ENCODE measurements around the gene MPPE1. TPM values are rescaled to one million over a fixed set of nuclear protein-coding genes. Genes with fewer than 3 reads are reported as not detected.

MPPE1 gene
- polyA plus RNA-seq, 1 donor from 2014 or later, result 53.4 TPM

DNA sequence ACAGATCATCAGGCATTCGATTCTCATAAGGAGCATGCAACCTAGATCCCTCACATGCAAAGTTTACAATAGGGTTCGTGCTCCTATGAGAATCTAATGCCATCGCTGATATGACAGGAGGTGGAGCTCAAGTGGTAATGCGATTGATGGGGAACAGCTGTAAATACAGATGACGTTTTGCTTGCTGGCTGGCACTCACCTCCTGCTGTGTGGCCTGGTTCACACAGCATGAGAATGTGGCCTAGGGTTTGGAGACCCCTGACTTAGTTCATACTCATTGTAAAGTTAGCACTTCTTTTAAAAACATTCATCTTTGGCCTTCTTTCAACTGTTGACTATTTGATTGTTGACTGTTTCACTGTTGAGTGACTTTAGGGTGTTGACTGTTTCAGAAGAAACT, 65.6 kb downstream of the MPPE1 start:
- no peak for TF ChIP-seq POLR2AphosphoS5 (IDR thresholded peaks at IDR 0.05)
- TF ChIP-seq TAF1 (IDR thresholded peaks at IDR 0.05; ENCODE audit: low read depth), result no peak
- no peak for TF ChIP-seq EZH2 (IDR thresholded peaks at IDR 0.05; ENCODE audit: borderline replicate concordance, insufficient read depth, low read length, poor library complexity, severe bottlenecking)
- TF ChIP-seq MXI1 (conservative IDR thresholded peaks at IDR 0.05; ENCODE audit: poor library complexity, severe bottlenecking), result no peak
- TF ChIP-seq EP300 (conservative IDR thresholded peaks at IDR 0.05; ENCODE audit: poor library complexity, severe bottlenecking), result no peak
- no peak for TF ChIP-seq SMC3 (conservative IDR thresholded peaks at IDR 0.05; ENCODE audit: poor library complexity)
- no peak for TF ChIP-seq RAD21 (conservative IDR thresholded peaks at IDR 0.05)
- TF ChIP-seq, protein P1, sequence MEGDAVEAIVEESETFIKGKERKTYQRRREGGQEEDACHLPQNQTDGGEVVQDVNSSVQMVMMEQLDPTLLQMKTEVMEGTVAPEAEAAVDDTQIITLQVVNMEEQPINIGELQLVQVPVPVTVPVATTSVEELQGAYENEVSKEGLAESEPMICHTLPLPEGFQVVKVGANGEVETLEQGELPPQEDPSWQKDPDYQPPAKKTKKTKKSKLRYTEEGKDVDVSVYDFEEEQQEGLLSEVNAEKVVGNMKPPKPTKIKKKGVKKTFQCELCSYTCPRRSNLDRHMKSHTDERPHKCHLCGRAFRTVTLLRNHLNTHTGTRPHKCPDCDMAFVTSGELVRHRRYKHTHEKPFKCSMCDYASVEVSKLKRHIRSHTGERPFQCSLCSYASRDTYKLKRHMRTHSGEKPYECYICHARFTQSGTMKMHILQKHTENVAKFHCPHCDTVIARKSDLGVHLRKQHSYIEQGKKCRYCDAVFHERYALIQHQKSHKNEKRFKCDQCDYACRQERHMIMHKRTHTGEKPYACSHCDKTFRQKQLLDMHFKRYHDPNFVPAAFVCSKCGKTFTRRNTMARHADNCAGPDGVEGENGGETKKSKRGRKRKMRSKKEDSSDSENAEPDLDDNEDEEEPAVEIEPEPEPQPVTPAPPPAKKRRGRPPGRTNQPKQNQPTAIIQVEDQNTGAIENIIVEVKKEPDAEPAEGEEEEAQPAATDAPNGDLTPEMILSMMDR (IDR thresholded peaks at IDR 0.05; ENCODE audit: poor library complexity, severe bottlenecking), result no peak
- TF ChIP-seq, protein P2, sequence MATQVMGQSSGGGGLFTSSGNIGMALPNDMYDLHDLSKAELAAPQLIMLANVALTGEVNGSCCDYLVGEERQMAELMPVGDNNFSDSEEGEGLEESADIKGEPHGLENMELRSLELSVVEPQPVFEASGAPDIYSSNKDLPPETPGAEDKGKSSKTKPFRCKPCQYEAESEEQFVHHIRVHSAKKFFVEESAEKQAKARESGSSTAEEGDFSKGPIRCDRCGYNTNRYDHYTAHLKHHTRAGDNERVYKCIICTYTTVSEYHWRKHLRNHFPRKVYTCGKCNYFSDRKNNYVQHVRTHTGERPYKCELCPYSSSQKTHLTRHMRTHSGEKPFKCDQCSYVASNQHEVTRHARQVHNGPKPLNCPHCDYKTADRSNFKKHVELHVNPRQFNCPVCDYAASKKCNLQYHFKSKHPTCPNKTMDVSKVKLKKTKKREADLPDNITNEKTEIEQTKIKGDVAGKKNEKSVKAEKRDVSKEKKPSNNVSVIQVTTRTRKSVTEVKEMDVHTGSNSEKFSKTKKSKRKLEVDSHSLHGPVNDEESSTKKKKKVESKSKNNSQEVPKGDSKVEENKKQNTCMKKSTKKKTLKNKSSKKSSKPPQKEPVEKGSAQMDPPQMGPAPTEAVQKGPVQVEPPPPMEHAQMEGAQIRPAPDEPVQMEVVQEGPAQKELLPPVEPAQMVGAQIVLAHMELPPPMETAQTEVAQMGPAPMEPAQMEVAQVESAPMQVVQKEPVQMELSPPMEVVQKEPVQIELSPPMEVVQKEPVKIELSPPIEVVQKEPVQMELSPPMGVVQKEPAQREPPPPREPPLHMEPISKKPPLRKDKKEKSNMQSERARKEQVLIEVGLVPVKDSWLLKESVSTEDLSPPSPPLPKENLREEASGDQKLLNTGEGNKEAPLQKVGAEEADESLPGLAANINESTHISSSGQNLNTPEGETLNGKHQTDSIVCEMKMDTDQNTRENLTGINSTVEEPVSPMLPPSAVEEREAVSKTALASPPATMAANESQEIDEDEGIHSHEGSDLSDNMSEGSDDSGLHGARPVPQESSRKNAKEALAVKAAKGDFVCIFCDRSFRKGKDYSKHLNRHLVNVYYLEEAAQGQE (IDR thresholded peaks at IDR 0.05; ENCODE audit: borderline replicate concordance), result no peak
- Histone ChIP-seq H2AFZ (ENCODE audit: low read depth, low read length) (no peak overlapping the region), H3K27me3 (ENCODE audit: insufficient read depth, low read depth, low read length) (no peaks in the 10 kb centered on the region), H3F3A (ENCODE audit: insufficient read depth, low read length, poor library complexity, severe bottlenecking) (no peaks in the 10 kb centered on the region), H3K79me2 (replicated peaks; ENCODE audit: insufficient read depth, low read length) (no peaks in the 10 kb centered on the region), H3K4me2 (ENCODE audit: low read length) (no peak overlapping the region), H3K36me3 (ENCODE audit: insufficient read depth, low read length) (no peaks in the 10 kb centered on the region), H3K9ac (ENCODE audit: low read length) (no peak overlapping the region), H3K4me3 (ENCODE audit: low read length) (no peak overlapping the region), H3K9me2 (ENCODE audit: insufficient read depth, low read length) (no peaks in the 10 kb centered on the region), H4K20me1 (ENCODE audit: insufficient read depth) (no peaks in the 10 kb centered on the region), H3K27ac (ENCODE audit: low read length) (no peak overlapping the region), H3K9me3 (ENCODE audit: low read length) (no peaks in the 10 kb centered on the region)

DNA sequence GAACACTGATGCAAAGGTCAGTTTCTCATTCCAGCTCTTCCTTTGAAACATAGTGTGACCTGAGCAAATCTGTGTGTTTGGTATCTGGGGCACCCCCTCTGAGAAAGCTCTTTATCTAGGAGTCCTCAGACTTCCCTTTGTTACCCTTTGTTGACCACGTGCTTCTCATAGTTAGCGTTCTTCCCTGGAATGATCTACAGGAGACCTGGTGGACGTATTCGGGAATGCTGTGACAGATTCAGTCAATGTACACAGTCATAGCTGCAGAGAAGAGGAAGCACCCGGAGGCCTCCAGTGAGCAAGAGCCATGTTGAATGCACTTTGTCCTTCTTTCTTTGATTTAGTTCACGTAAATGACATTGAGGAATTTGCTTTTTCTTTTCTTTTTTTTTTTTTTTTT, 67.6 kb downstream of the MPPE1 start:
- Histone ChIP-seq H3K4me2 (ENCODE audit: low read length) (no peak overlapping the region), H3K27ac (ENCODE audit: low read length) (no peak overlapping the region)

More for the DNA sequence above, 67.6 kb downstream of the MPPE1 start:
- Histone ChIP-seq H3K36me3 (ENCODE audit: insufficient read depth, low read length) (no peaks in the 10 kb centered on the region), H3K79me2 (replicated peaks; ENCODE audit: insufficient read depth, low read length) (no peaks in the 10 kb centered on the region), H3K9me3 (ENCODE audit: low read length) (no peaks in the 10 kb centered on the region), H4K20me1 (ENCODE audit: insufficient read depth) (no peaks in the 10 kb centered on the region), H3F3A (ENCODE audit: insufficient read depth, low read length, poor library complexity, severe bottlenecking) (no peaks in the 10 kb centered on the region), H3K9me2 (ENCODE audit: insufficient read depth, low read length) (no peaks in the 10 kb centered on the region), H3K27me3 (ENCODE audit: insufficient read depth, low read depth, low read length) (no peaks in the 10 kb centered on the region), H2AFZ (ENCODE audit: low read depth, low read length) (no peak overlapping the region), H3K9ac (ENCODE audit: low read length) (no peak overlapping the region), H3K4me3 (ENCODE audit: low read length) (no peak overlapping the region)
- TF ChIP-seq, protein P1 (IDR thresholded peaks at IDR 0.05; ENCODE audit: poor library complexity, severe bottlenecking), result no peak
- TF ChIP-seq RAD21 (conservative IDR thresholded peaks at IDR 0.05) (no peak), TAF1 (IDR thresholded peaks at IDR 0.05; ENCODE audit: low read depth) (no peak), EP300 (conservative IDR thresholded peaks at IDR 0.05; ENCODE audit: poor library complexity, severe bottlenecking) (no peak), EZH2 (IDR thresholded peaks at IDR 0.05; ENCODE audit: borderline replicate concordance, insufficient read depth, low read length, poor library complexity, severe bottlenecking) (no peak), SMC3 (conservative IDR thresholded peaks at IDR 0.05; ENCODE audit: poor library complexity) (no peak), POLR2AphosphoS5 (IDR thresholded peaks at IDR 0.05) (no peak), MXI1 (conservative IDR thresholded peaks at IDR 0.05; ENCODE audit: poor library complexity, severe bottlenecking) (no peak)
- TF ChIP-seq, protein P2 (IDR thresholded peaks at IDR 0.05; ENCODE audit: borderline replicate concordance), result no peak
